CD8-positive, alpha-beta memory T cell (primary cell): ENCODE results near the gene THSD7A. TPM values are rescaled to one million over a fixed set of nuclear protein-coding genes. Genes with fewer than 3 reads are reported as not detected.

Source experiments
- CTCF ChIA-PET: fragments of 350-600 bp; sonication (Branson Sonifier 250); formaldehyde crosslinking; loops from one replicate; lab custom pipeline; 2021; ENCODE audit warnings: antibody characterized with exemption; lab: Charles Lee
- POLR2A ChIA-PET: fragments of 350-600 bp; sonication (Branson Sonifier 250); formaldehyde crosslinking; loops from one replicate; lab custom pipeline; 2021; ENCODE audit warnings: antibody characterized with exemption; lab: Charles Lee
- DNase-seq, 5 donors: peaks; one replicate each; pipeline versions ENCODE4 v3.0.0 to v3.0.0-alpha.2; 2020 to 2022; ENCODE audit warnings: mixed read lengths in 1 of 5
- H3K27ac ChIP-seq: one replicate; pipeline ENCODE4 v1.7.0; 2013; ENCODE audit warnings: low read depth, mild to moderate bottlenecking, low read length, moderate library complexity
- H3K27me3 ChIP-seq: 2 replicates; pipeline ENCODE4 v1.7.0; 2013; ENCODE audit warnings: low read length, mild to moderate bottlenecking; ENCODE audit not compliant: insufficient read depth, poor library complexity, severe bottlenecking
- H3K36me3 ChIP-seq: 2 replicates; pipeline ENCODE4 v1.7.0; 2013; ENCODE audit warnings: mild to moderate bottlenecking, low read length, moderate library complexity; ENCODE audit not compliant: insufficient read depth
- H3K4me1 ChIP-seq: 2 replicates; pipeline ENCODE4 v1.7.0; 2013; ENCODE audit warnings: mild to moderate bottlenecking, low read length, moderate library complexity; ENCODE audit not compliant: insufficient read depth
- H3K4me3 ChIP-seq: 2 replicates; pipeline ENCODE4 v1.7.0; 2013; ENCODE audit warnings: mild to moderate bottlenecking, low read length
- H3K9me3 ChIP-seq: 2 replicates; pipeline ENCODE4 v1.7.0; 2013; ENCODE audit warnings: mild to moderate bottlenecking, low read length
- H3K27ac Mint-ChIP-seq, 8 donors: one replicate each; pipeline ENCODE4 v1.8.0; 2020 to 2021; ENCODE audit warnings: mixed read lengths in 8 of 8, mild to moderate bottlenecking in 6 of 8, inconsistent platforms in 3 of 8, moderate library complexity in 3 of 8
- H3K27me3 Mint-ChIP-seq, 2 donors: one replicate each; pipeline ENCODE4 v1.8.0; 2020 to 2021; ENCODE audit warnings: mixed read lengths in 2 of 2, mild to moderate bottlenecking in 1 of 2, moderate library complexity in 1 of 2
- H3K36me3 Mint-ChIP-seq, 3 donors: one replicate each; pipeline ENCODE4 v1.8.0; 2020 to 2021; ENCODE audit warnings: mixed read lengths in 3 of 3, inconsistent platforms in 1 of 3, mild to moderate bottlenecking in 1 of 3
- H3K4me1 Mint-ChIP-seq, 3 donors: one replicate each; pipeline ENCODE4 v1.8.0; 2020 to 2021; ENCODE audit warnings: mixed read lengths in 3 of 3, inconsistent platforms in 1 of 3, mild to moderate bottlenecking in 1 of 3
- H3K4me3 Mint-ChIP-seq, 7 donors: one replicate each; pipeline ENCODE4 v1.8.0; 2020 to 2021; ENCODE audit warnings: mixed read lengths in 7 of 7, mild to moderate bottlenecking in 6 of 7, moderate library complexity in 4 of 7, inconsistent platforms in 2 of 7
- H3K9me3 Mint-ChIP-seq, 5 donors: one replicate each; pipeline ENCODE4 v1.8.0; 2020 to 2022; ENCODE audit warnings: mixed read lengths in 5 of 5, mild to moderate bottlenecking in 3 of 5, moderate library complexity in 2 of 5, inconsistent platforms in 1 of 5
- polyA plus RNA-seq: library from polyadenylated mRNA; unstranded; fragments of 300-500 nt; fragmentation: Illumina TruSeq; gene quantifications from one replicate; pipeline ENCODE4 v1.2.3, GENCODE V29; 2021
- total RNA-seq, 2 experiments: library from RNA; stranded (reverse); gene quantifications; one replicate each; pipeline ENCODE4 v1.2.3, GENCODE V29; 2021

THSD7A gene
- total and polyA plus RNA-seq, 3 experiments from 2014 or later = not detected

GRCh38 chr7:11458736-11459483, 373.1 kb downstream of the THSD7A start:
- no peak for DNase-seq
- H3K27ac Mint-ChIP-seq = no peak overlapping the region
- ChIA-PET POLR2A (no interaction called here), CTCF (no interaction called here)
- no peaks in the 10 kb centered on the region for H3K4me1 ChIP-seq
- no peaks in the 10 kb centered on the region for H3K9me3 ChIP-seq
- no peaks in the 10 kb centered on the region for H3K36me3 ChIP-seq
- no peaks in the 10 kb centered on the region for H3K27me3 Mint-ChIP-seq
- H3K27ac ChIP-seq = no peak overlapping the region
- no peak overlapping the region for H3K4me3 Mint-ChIP-seq
- peaks cover 0 to 6% (median 0%) of the 10 kb centered on the region in 5 donors for H3K9me3 Mint-ChIP-seq
- no peak overlapping the region for H3K4me3 ChIP-seq
- H3K4me1 Mint-ChIP-seq = no peaks in the 10 kb centered on the region
- H3K36me3 Mint-ChIP-seq = no peaks in the 10 kb centered on the region
- no peaks in the 10 kb centered on the region for H3K27me3 ChIP-seq

GRCh38 chr7:11457419-11457818, 374.6 kb downstream of the THSD7A start:
- Mint-ChIP-seq H3K27me3 (no peaks in the 10 kb centered on the region), H3K4me1 (no peaks in the 10 kb centered on the region), H3K36me3 (no peaks in the 10 kb centered on the region), H3K4me3 (no peak overlapping the region), H3K27ac (no peak overlapping the region), H3K9me3 (peaks cover 0 to 5% (median 0%) of the 10 kb centered on the region in 5 donors)
- H3K27ac ChIP-seq = no peak overlapping the region
- no peaks in the 10 kb centered on the region for H3K4me1 ChIP-seq
- H3K4me3 ChIP-seq = no peak overlapping the region
- no peaks in the 10 kb centered on the region for H3K9me3 ChIP-seq
- POLR2A ChIA-PET = no interaction called here
- H3K36me3 ChIP-seq = no peaks in the 10 kb centered on the region
- CTCF ChIA-PET = no interaction called here
- no peak for DNase-seq
- no peaks in the 10 kb centered on the region for H3K27me3 ChIP-seq

DNA sequence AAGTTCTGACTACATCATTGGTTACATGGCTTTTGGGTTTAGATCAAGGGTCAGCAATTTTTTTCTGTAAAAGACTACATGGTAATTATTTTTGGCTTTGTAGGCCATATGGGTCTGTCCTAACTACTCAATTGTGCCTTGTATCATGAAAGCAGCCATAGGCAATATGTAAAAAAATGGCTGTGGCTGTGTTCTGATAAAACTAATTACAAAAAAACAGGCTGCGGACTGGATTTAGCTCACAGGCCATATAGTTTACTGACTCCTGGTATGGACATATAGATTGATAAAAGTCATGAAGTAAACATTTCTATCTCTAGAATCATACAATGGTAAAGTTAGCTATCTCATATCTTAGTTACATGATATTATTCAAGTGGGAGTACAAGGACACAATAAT, 375.4 kb downstream of the THSD7A start:
- Mint-ChIP-seq H3K27me3 (no peaks in the 10 kb centered on the region), H3K4me1 (no peaks in the 10 kb centered on the region), H3K9me3 (peaks cover 0 to 5% (median 0%) of the 10 kb centered on the region in 5 donors), H3K27ac (no peak overlapping the region), H3K4me3 (no peak overlapping the region), H3K36me3 (no peaks in the 10 kb centered on the region)
- no peaks in the 10 kb centered on the region for H3K27me3 ChIP-seq
- no peak overlapping the region for H3K27ac ChIP-seq
- CTCF ChIA-PET = no interaction called here
- H3K9me3 ChIP-seq = no peaks in the 10 kb centered on the region
- no peaks in the 10 kb centered on the region for H3K36me3 ChIP-seq
- POLR2A ChIA-PET = no interaction called here
- H3K4me3 ChIP-seq = no peak overlapping the region
- H3K4me1 ChIP-seq = no peaks in the 10 kb centered on the region
- no peak for DNase-seq

- no peaks in the 10 kb centered on the region for H3K4me1 Mint-ChIP-seq
- ChIA-PET CTCF (no interaction called here), POLR2A (no interaction called here)
- no peak overlapping the region for H3K27ac Mint-ChIP-seq
- H3K4me3 ChIP-seq = no peak overlapping the region
- H3K9me3 Mint-ChIP-seq = peaks cover 0 to 5% (median 0%) of the 10 kb centered on the region in 5 donors
- H3K36me3 ChIP-seq = no peaks in the 10 kb centered on the region
- no peaks in the 10 kb centered on the region for H3K36me3 Mint-ChIP-seq
- H3K27me3 ChIP-seq = no peaks in the 10 kb centered on the region
- no peak overlapping the region for H3K4me3 Mint-ChIP-seq
- no peaks in the 10 kb centered on the region for H3K4me1 ChIP-seq
- DNase-seq = no peak
- H3K27ac ChIP-seq = no peak overlapping the region
- no peaks in the 10 kb centered on the region for H3K9me3 ChIP-seq
- no peaks in the 10 kb centered on the region for H3K27me3 Mint-ChIP-seq
Observed at GRCh38 chr7:11452476-11452875, 379.5 kb downstream of the THSD7A start.

GRCh38 chr7:11450281-11450680, 381.7 kb downstream of the THSD7A start:
- DNase-seq = no peak
- Histone ChIP-seq H3K9me3 (no peaks in the 10 kb centered on the region), H3K4me3 (no peak overlapping the region), H3K4me1 (no peaks in the 10 kb centered on the region), H3K36me3 (no peaks in the 10 kb centered on the region), H3K27ac (no peak overlapping the region), H3K27me3 (no peaks in the 10 kb centered on the region)
- Mint-ChIP-seq H3K36me3 (no peaks in the 10 kb centered on the region), H3K27me3 (no peaks in the 10 kb centered on the region), H3K9me3 (peaks cover 0 to 5% (median 0%) of the 10 kb centered on the region in 5 donors), H3K27ac (no peak overlapping the region), H3K4me3 (no peak overlapping the region), H3K4me1 (no peaks in the 10 kb centered on the region)
- ChIA-PET POLR2A (no interaction called here), CTCF (no interaction called here)

DNA sequence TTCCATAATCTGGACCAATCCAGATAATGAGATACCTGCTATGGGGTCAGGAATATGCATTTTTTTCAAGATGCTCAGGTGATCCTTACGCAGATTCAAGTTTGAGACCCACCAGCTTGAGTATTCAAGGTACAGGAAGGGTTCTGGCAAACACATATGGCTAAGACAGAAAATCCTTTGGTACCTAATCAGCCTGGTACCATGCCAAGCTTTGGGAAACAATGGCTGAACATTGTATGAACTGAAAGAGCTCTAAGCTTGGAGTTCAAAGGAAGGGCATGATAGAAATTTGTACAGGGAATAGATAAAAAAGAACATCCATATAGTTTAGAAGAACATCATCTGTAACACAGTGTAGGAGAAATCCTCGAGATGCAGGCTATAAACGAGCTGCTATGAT, 382.7 kb downstream of the THSD7A start:
- Histone ChIP-seq H3K4me3 (no peak overlapping the region), H3K4me1 (no peaks in the 10 kb centered on the region), H3K27me3 (no peaks in the 10 kb centered on the region), H3K9me3 (no peaks in the 10 kb centered on the region), H3K36me3 (no peaks in the 10 kb centered on the region), H3K27ac (no peak overlapping the region)
- no peaks in the 10 kb centered on the region for H3K27me3 Mint-ChIP-seq
- H3K27ac Mint-ChIP-seq = no peak overlapping the region
- ChIA-PET CTCF (no interaction called here), POLR2A (no interaction called here)
- H3K4me1 Mint-ChIP-seq = no peaks in the 10 kb centered on the region
- H3K36me3 Mint-ChIP-seq = no peaks in the 10 kb centered on the region
- no peak for DNase-seq
- H3K9me3 Mint-ChIP-seq = peaks cover 0 to 5% (median 0%) of the 10 kb centered on the region in 5 donors
- H3K4me3 Mint-ChIP-seq = no peak overlapping the region

- Mint-ChIP-seq H3K9me3 (peaks cover 0 to 3% (median 0%) of the 10 kb centered on the region in 5 donors), H3K27me3 (no peaks in the 10 kb centered on the region), H3K4me1 (no peaks in the 10 kb centered on the region), H3K4me3 (no peak overlapping the region), H3K27ac (no peak overlapping the region), H3K36me3 (no peaks in the 10 kb centered on the region)
- POLR2A ChIA-PET = no interaction called here
- H3K4me1 ChIP-seq = no peaks in the 10 kb centered on the region
- H3K36me3 ChIP-seq = no peaks in the 10 kb centered on the region
- no peaks in the 10 kb centered on the region for H3K9me3 ChIP-seq
- DNase-seq = no peak
- no peak overlapping the region for H3K27ac ChIP-seq
- no peak overlapping the region for H3K4me3 ChIP-seq
- no peaks in the 10 kb centered on the region for H3K27me3 ChIP-seq
- CTCF ChIA-PET = no interaction called here
Observed at GRCh38 chr7:11448323-11448722, 383.7 kb downstream of the THSD7A start.

GRCh38 chr7:11447106-11447505, 384.9 kb downstream of the THSD7A start:
- Mint-ChIP-seq H3K27ac (no peak overlapping the region), H3K4me1 (no peaks in the 10 kb centered on the region), H3K36me3 (no peaks in the 10 kb centered on the region), H3K27me3 (no peaks in the 10 kb centered on the region), H3K4me3 (no peak overlapping the region), H3K9me3 (peaks cover 0 to 3% (median 0%) of the 10 kb centered on the region in 5 donors)
- no peaks in the 10 kb centered on the region for H3K9me3 ChIP-seq
- no peak overlapping the region for H3K4me3 ChIP-seq
- no peak overlapping the region for H3K27ac ChIP-seq
- no peak for DNase-seq
- no peaks in the 10 kb centered on the region for H3K27me3 ChIP-seq
- CTCF ChIA-PET = no interaction called here
- POLR2A ChIA-PET = no interaction called here
- H3K36me3 ChIP-seq = no peaks in the 10 kb centered on the region
- no peaks in the 10 kb centered on the region for H3K4me1 ChIP-seq
